Measurements from ENCODE around the gene PROX2. TPM values are rescaled to one million over a fixed set of nuclear protein-coding genes. Genes with fewer than 3 reads are reported as not detected.

The PROX2 gene
- total and polyA plus RNA-seq, 9 of the 15 experiments (the other 6 are each of a cell fraction or from before 2014, with no cell fraction given): not detected

DNA sequence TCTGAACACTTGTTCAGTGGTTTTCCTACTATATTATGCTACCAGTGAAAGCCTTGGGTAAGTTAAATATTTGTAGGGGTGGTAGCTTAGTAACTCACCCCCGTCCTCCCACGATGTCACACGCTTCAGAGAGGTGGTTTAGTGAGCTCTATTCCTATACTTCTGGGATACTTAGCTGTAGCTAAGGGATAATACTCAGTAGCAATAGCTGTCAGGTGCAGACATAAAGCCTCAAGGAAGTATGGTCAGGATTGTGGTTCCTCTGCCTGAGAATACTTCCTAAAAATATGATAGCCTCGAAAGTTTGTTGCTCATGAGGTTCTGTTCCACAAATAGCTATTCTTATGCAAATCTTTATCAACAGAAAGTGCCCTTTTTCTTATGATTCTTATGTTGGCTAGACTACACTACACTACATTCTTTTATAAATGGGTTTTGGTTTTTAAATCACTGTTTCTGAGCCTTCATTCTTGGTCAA is 17.7 kb upstream of the PROX2 start:
- Histone ChIP-seq H3K9me1 (ENCODE audit: control insufficient read depth, insufficient read depth, low read length) (no peaks in the 10 kb centered on the region), H3K9ac (ENCODE audit: insufficient read depth in 1 of 2, low read depth in 2 of 2, low read length in 2 of 2) (no peak overlapping the region), H3K4me1 (replicated peaks in 1 of 2; ENCODE audit: control insufficient read depth in 2 of 2, insufficient read depth in 2 of 2, low read length in 2 of 2) (peaks cover 5 to 6% of the 10 kb centered on the region in 2 experiments; a peak in 4 of 5 replicates), H3K36me3 (ENCODE audit: control insufficient read depth, insufficient read depth, low read length) (peaks cover 92% of the 10 kb centered on the region), H3K9me3 (replicated peaks; ENCODE audit: control insufficient read depth, insufficient read depth, low read depth, low read length) (no peaks in the 10 kb centered on the region), H3K27me3 (ENCODE audit: control insufficient read depth in 2 of 2, insufficient read depth in 2 of 2, low read length in 2 of 2) (no peaks in the 10 kb centered on the region), H4K20me1 (replicated peaks; ENCODE audit: control insufficient read depth, insufficient read depth, low read length) (peaks cover 4% of the 10 kb centered on the region), H3K4me3 (no peak overlapping the region), H3K79me2 (ENCODE audit: control insufficient read depth, insufficient read depth, low read length) (peaks cover 4% of the 10 kb centered on the region; the same call in 1 of the 3 replicates), H3K27ac (ENCODE audit: extremely low read depth, low read depth, low read length) (no peak overlapping the region), H3K4me2 (ENCODE audit: insufficient read depth, low read length) (no peak overlapping the region), H2AFZ (ENCODE audit: low read depth, low read length) (no peak overlapping the region)
- no peak for FAIRE-seq
- no peak for ATAC-seq
- no peak for DNase-seq (ENCODE audit: extremely low read depth in 1 of 4, low spot score in 3 of 4)
- intact Hi-C loops (cut with micrococcal nuclease) (no loop called here), in situ Hi-C loops (cut with MboI) (no loop called here)
- TF ChIP-seq MLLT1 (IDR thresholded peaks at IDR 0.05) (no peak), TEAD1 (CRISPR knock-in tag; IDR thresholded peaks at IDR 0.05) (no peak), PTBP1 (IDR thresholded peaks at IDR 0.05; ENCODE audit: low read depth, low read length) (no peak), L3MBTL2 (IDR thresholded peaks at IDR 0.05) (no peak), ZNF77 (CRISPR knock-in tag; IDR thresholded peaks at IDR 0.05) (no peak), ILK (tag; IDR thresholded peaks at IDR 0.05; ENCODE audit: borderline replicate concordance, low read depth) (no peak), GABPB1 (CRISPR knock-in tag; IDR thresholded peaks at IDR 0.05) (no peak), ESRRA (IDR thresholded peaks at IDR 0.05; ENCODE audit: borderline replicate concordance, low read depth) (no peak), ZZZ3 (IDR thresholded peaks at IDR 0.05) (no peak), SP1 (CRISPR knock-in tag; IDR thresholded peaks at IDR 0.05) (no peak), EP300 (IDR thresholded peaks at IDR 0.05; ENCODE audit: low read length) (no peak), MECOM (CRISPR knock-in tag; IDR thresholded peaks at IDR 0.05) (no peak), NCOR1 (IDR thresholded peaks at IDR 0.05) (no peak), NFE2L1 (tag; IDR thresholded peaks at IDR 0.05; ENCODE audit: borderline replicate concordance, low read depth) (no peak)
- TF ChIP-seq, protein P1, sequence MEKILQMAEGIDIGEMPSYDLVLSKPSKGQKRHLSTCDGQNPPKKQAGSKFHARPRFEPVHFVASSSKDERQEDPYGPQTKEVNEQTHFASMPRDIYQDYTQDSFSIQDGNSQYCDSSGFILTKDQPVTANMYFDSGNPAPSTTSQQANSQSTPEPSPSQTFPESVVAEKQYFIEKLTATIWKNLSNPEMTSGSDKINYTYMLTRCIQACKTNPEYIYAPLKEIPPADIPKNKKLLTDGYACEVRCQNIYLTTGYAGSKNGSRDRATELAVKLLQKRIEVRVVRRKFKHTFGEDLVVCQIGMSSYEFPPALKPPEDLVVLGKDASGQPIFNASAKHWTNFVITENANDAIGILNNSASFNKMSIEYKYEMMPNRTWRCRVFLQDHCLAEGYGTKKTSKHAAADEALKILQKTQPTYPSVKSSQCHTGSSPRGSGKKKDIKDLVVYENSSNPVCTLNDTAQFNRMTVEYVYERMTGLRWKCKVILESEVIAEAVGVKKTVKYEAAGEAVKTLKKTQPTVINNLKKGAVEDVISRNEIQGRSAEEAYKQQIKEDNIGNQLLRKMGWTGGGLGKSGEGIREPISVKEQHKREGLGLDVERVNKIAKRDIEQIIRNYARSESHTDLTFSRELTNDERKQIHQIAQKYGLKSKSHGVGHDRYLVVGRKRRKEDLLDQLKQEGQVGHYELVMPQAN (IDR thresholded peaks at IDR 0.05; ENCODE audit: borderline replicate concordance): no peak
- ChIA-PET POLR2A (interaction anchor here (0.6 to 1.3 kb wide), 5 partner anchors 10 to 195 kb away, joined by 3 to 6 read pairs (median 3); no protein-coding TSS in a partner anchor), CTCF (ENCODE audit: low intra/inter-chr PET ratio) (no interaction called here)
- WGBS (ENCODE audit: insufficient coverage, low coverage, missing lambda C conversion rate): 64% methylated on average over 4 of the region's 4 CpGs
- BruUV-seq (replicated peaks): no TSS peak
